Measurements from ENCODE around the gene KANSL1.

The KANSL1 gene

DNA sequence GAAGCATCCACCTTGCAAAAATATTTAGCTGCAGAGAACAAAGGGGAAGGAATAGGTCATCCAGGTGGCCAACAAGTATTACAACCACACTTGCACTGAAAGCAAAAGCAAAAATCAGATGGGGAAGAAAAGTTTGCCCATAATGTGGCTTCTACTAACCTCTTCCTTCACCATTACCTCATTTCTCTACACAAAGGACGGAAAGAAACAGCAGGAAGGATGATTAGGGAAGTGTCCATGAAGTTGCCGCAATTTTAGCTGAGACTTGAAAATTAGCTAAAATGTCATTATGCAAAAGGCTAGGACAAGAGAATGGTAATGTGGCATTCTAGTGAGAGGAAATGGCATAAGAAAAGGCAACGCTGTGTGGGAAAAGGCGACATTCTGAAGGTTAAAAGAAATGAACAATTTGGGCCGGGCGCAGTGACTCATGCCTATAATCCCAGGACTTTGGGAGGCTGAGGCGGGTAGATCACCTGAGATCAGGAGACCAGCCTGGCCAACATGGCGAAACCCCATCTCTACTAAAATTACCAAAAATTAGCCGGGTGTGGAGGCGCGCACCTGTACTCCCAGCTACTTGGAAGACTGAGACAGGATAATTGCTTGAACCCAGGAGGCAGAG lies 13.7 kb downstream of the KANSL1 start:
- DNase-seq (ENCODE audit: low read depth): no peak
- no peak overlapping the region for H3K4me3 ChIP-seq (ENCODE audit: low read length)
- no peak for TF ChIP-seq CTCF (conservative IDR thresholded peaks at IDR 0.05; ENCODE audit: low read length)

- no peak overlapping the region for H3K4me3 ChIP-seq (ENCODE audit: low read length)
- no peak for DNase-seq (ENCODE audit: low read depth)
- TF ChIP-seq CTCF (conservative IDR thresholded peaks at IDR 0.05; ENCODE audit: low read length): no peak
Observed at GRCh38 chr17:46178550-46179214, 14.5 kb downstream of the KANSL1 start.

GRCh38 chr17:46176975-46177374 lies 16.3 kb downstream of the KANSL1 start:
- no peak for TF ChIP-seq CTCF (conservative IDR thresholded peaks at IDR 0.05; ENCODE audit: low read length)
- H3K4me3 ChIP-seq (ENCODE audit: low read length): no peak overlapping the region

GRCh38 chr17:46175891-46176290 lies 17.3 kb downstream of the KANSL1 start:
- peak; percentile 55 for DNase-seq (ENCODE audit: low read depth)
- no peak for TF ChIP-seq CTCF (conservative IDR thresholded peaks at IDR 0.05; ENCODE audit: low read length)
- no peak overlapping the region for H3K4me3 ChIP-seq (ENCODE audit: low read length)

More at GRCh38 chr17:46176975-46177374, 16.3 kb downstream of the KANSL1 start:
- DNase-seq (ENCODE audit: low read depth): no peak

DNA sequence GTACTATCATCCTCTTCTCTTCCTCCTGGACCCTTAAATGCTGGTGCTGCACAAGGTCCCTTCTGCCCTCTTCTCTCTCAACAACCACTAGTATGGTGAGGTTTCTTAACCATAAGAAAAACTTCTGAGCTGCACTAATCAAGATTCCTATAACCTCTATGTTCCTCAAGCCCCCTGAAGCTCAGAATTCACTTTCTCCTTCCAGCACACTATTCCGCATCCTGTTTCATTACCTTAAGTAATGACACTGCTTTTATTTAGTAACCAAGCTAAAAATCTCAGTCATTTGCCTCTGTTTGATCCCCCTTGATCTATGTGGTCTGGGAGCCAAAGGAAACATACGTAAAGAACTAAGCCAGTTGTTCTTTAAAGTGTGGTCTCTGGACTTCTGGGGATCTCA lies 20.1 kb downstream of the KANSL1 start:
- H3K4me3 ChIP-seq (ENCODE audit: low read length): no peak overlapping the region
- TF ChIP-seq CTCF (conservative IDR thresholded peaks at IDR 0.05; ENCODE audit: low read length): no peak
- no peak for DNase-seq (ENCODE audit: low read depth)

DNA sequence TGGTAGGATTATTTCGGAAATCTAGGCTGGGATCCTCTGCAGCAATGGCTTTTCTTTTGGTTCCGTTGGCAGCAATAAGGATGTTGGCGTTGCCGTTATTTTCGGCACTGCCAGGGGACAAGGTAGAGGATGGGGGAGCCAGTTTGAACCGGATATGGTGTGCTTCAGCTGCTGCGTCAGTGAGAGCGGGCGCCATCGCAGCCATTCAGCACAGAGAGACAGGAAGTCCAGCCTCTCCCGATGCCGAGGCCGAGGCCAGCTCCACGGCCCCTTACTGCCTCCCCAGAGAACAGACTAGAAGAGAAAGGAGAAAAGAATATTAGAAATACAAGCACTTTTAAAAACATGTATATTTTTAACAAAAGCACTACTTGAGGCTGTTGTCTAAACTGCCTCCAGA lies 21.3 kb downstream of the KANSL1 start:
- no peak for DNase-seq (ENCODE audit: low read depth)
- no peak overlapping the region for H3K4me3 ChIP-seq (ENCODE audit: low read length)

More for the DNA sequence above, 21.3 kb downstream of the KANSL1 start:
- TF ChIP-seq CTCF (conservative IDR thresholded peaks at IDR 0.05; ENCODE audit: low read length): no peak

Data from AG10803 (cell line).